HepG2 (cell line): Measurements from ENCODE around the gene GPR12. TPM values are rescaled to one million over a fixed set of nuclear protein-coding genes. Genes with fewer than 3 reads are reported as not detected.

Experiments
- ATAC-seq: fragments of 200-7000 bp; cut with Tn5 transposase; 3 replicates; pipeline ENCODE4 v1.9.1; 2020; ENCODE audit warnings: mild to moderate bottlenecking, moderate library complexity
- BruUV-seq: library from RNA; stranded (reverse); fragments of 400-500 nt; replicated peaks from 2 replicates; lab custom pipeline; 2021; lab: Mats Ljungman, UMichigan
- CTCF ChIA-PET: fragments of 300-600 bp; formaldehyde crosslinking; extraction: SDS; loops from one replicate; lab custom pipeline; 2021; ENCODE audit warnings: low total read pairs, inconsistent platforms, low intra/inter-chr PET ratio; lab: Yijun Ruan, JAX
- POLR2A ChIA-PET: fragments of 350-600 bp; sonication (Branson Sonifier 250); formaldehyde crosslinking; loops from one replicate; lab custom pipeline; 2020; ENCODE audit warnings: antibody characterized with exemption, inconsistent platforms; lab: Yijun Ruan, JAX
- DNase-seq: peaks from one replicate; pipeline ENCODE4 v3.0.0-alpha.2; 2015; ENCODE audit warnings: low spot score
- FAIRE-seq: peaks from 3 replicates; lab custom pipeline; 2011; peaks lifted over from hg19 to GRCh38; lab: Jason Lieb, UNC
- H2AFZ ChIP-seq: one replicate; pipeline ENCODE4 v1.6.1; 2011; ENCODE audit warnings: low read length, inconsistent platforms
- H3K27ac ChIP-seq: fragments of 300-600 bp; 3 replicates; pipeline ENCODE4 v1.8.0; 2011; ENCODE audit warnings: mixed run types, mild to moderate bottlenecking, mixed read lengths, low read length, inconsistent platforms; ENCODE audit not compliant: insufficient read depth; ENCODE audit errors: extremely low read length
- H3K27me3 ChIP-seq, 2 experiments: fragments of 200-600 bp in 1 of 2; 2 replicates in 1 of 2; 3 replicates in 1 of 2; pipeline versions ENCODE4 v1.6.0 to v1.8.0; 2011; ENCODE audit warnings: low read length in 2 of 2, mild to moderate bottlenecking in 2 of 2, moderate library complexity in 2 of 2, inconsistent platforms in 1 of 2; ENCODE audit not compliant: insufficient read depth in 2 of 2, control insufficient read depth in 1 of 2
- H3K36me3 ChIP-seq, 2 experiments: fragments of 200-600 bp in 1 of 2; replicated peaks in 1 of 2; 2 replicates in 1 of 2; 3 replicates in 1 of 2; pipeline versions ENCODE4 v1.5.1 to v1.8.0; 2011; ENCODE audit warnings: low read length in 2 of 2, inconsistent platforms in 1 of 2; ENCODE audit not compliant: insufficient read depth in 2 of 2, control insufficient read depth in 1 of 2
- H3K4me1 ChIP-seq: 2 replicates; pipeline ENCODE4 v1.5.1; 2012; ENCODE audit warnings: low read length, inconsistent platforms; ENCODE audit not compliant: insufficient read depth
- H3K4me2 ChIP-seq: 2 replicates; pipeline ENCODE4 v1.6.0; 2011; ENCODE audit warnings: low read depth, low read length, inconsistent platforms
- H3K4me3 ChIP-seq, 3 experiments: fragments of 200-600 bp in 1 of 3; sonication (generic), shearing (Covaris generic) in 1 of 3; replicated peaks in 1 of 3; 2 replicates each; pipeline ENCODE4 v1.5.1; 2011 to 2016; ENCODE audit warnings: low read length in 3 of 3, inconsistent platforms in 2 of 3, low read depth in 2 of 3, mild to moderate bottlenecking in 2 of 3, control low read depth in 1 of 3, mixed read lengths in 1 of 3; ENCODE audit not compliant: insufficient read depth in 1 of 3
- H3K79me2 ChIP-seq: one replicate; pipeline ENCODE4 v1.6.1; 2011; ENCODE audit warnings: low read length, inconsistent platforms; ENCODE audit not compliant: insufficient read depth
- H3K9ac ChIP-seq: 2 replicates; pipeline ENCODE4 v1.6.0; 2011; ENCODE audit warnings: mild to moderate bottlenecking, low read depth, low read length, inconsistent platforms; ENCODE audit not compliant: insufficient read depth
- H3K9me3 ChIP-seq: 2 replicates; pipeline ENCODE4 v1.5.1; 2012; ENCODE audit warnings: mild to moderate bottlenecking, low read length
- H4K20me1 ChIP-seq: 2 replicates; pipeline ENCODE4 v1.6.0; 2011; ENCODE audit warnings: inconsistent platforms, mild to moderate bottlenecking, low read length, moderate library complexity; ENCODE audit not compliant: insufficient read depth
- FOXA1 ChIP-seq, 2 experiments: fragments of 450-650 bp in 1 of 2; sonication (generic) in 1 of 2; formaldehyde crosslinking in 1 of 2; IDR thresholded peaks; 2 replicates each; pipeline versions ENCODE4 v1.4.0 to v1.6.1; 2016 to 2020; ENCODE audit warnings: missing genetic modification reagents in 1 of 2
- HOXA7 ChIP-seq: sonication (generic); formaldehyde crosslinking; IDR thresholded peaks from 2 replicates; pipeline ENCODE4 v1.8.1; 2022; ENCODE audit warnings: mild to moderate bottlenecking, missing genetic modification reagents, moderate library complexity
- ZFP36 ChIP-seq: fragments of 150-350 bp; IDR thresholded peaks from 2 replicates; pipeline ENCODE4 v1.6.1; 2018; ENCODE audit warnings: borderline replicate concordance, low read length, low read depth; ENCODE audit not compliant: partially characterized antibody
- WGBS: methylation state at CpG from one replicate; pipeline ENCODE4 v1.1.6; 2017; ENCODE audit warnings: low lambda C conversion rate; 5-methylcytosine and 5-hydroxymethylcytosine counted together
- in situ Hi-C: cut with HindIII; loops from 2 replicates; pipeline ENCODE4 v1.10.0; 2017; ENCODE audit warnings: low pct_unique_long_range_greater_than_20kb; ENCODE audit not compliant: extremely low pct_ligation_motif_present
- intact Hi-C: fragments of 100-400 bp; cut with micrococcal nuclease; formaldehyde crosslinking; loops from one replicate; pipeline ENCODE4 v1.10.0; 2022; ENCODE audit not compliant: unreplicated experiment
- polyA plus RNA-seq, 8 experiments: library from polyadenylated mRNA; depleted of rRNA in 3 of 8; stranded (reverse) in 7 of 8; unstranded in 1 of 8; fragments of >200 nt; fragmentation: Illumina TruSeq in 4 of 8; extraction: Trizol in 4 of 8; gene quantifications; 2 replicates each; pipeline versions ENCODE4 v1.2.1 to v1.2.3, GENCODE V29; 2011 to 2016; ENCODE audit warnings: low read depth in 4 of 8, missing spikeins in 1 of 8, mixed read lengths in 1 of 8; ENCODE audit not compliant: insufficient read depth in 1 of 8
- total RNA-seq, 5 experiments: library from RNA; depleted of rRNA; stranded (reverse); fragments of >200 nt; fragmentation: Illumina TruSeq; extraction: Trizol; gene quantifications; 2 replicates each; pipeline ENCODE4 v1.2.3, GENCODE V29; 2016; ENCODE audit warnings: low read depth in 1 of 5
- TF ChIP-seq, protein P1 (sequence below): sonication (generic); formaldehyde crosslinking; IDR thresholded peaks from 2 replicates; pipeline ENCODE4 v1.4.0; 2020; ENCODE audit warnings: missing genetic modification reagents, borderline replicate concordance

GPR12 gene
- total and polyA plus RNA-seq, 2 of the 13 experiments (the other 11 are each of a cell fraction or from before 2014, with no cell fraction given) = not detected

DNA sequence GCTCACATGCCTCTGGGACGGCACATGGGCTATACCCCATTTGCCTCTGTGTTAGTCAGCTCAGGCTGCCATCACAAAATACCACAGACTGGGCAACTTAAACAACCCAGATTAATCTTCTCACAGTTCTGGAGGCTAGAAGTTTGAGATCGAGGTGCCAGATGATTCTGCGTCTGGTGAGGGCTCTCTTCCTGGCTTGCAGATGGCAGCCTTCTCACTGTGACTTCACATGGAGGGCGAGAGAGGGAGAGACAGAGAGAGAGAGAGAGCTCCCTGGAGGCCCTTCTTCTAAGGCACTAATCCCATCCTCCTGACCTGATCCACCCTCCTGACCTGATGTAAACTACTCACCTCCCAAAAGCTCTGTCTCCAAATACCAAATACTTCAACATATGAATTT lies 55.0 kb downstream of the GPR12 start:
- FAIRE-seq (no peak), DNase-seq (no peak), ATAC-seq (no peak)
- 38% methylated on average over 4 of the region's 4 CpGs for WGBS
- H4K20me1 ChIP-seq = no peaks in the 10 kb centered on the region; the same call in 1 of the 2 replicates
- no peaks in the 10 kb centered on the region for H3K79me2 ChIP-seq
- intact Hi-C loops = no loop called here
- in situ Hi-C loops = loop anchor here (5.0 kb wide), 2 partner anchors 167 to 227 kb away; no protein-coding TSS in a partner anchor
- H3K36me3 ChIP-seq = no peaks in the 10 kb centered on the region
- no peaks in the 10 kb centered on the region for H3K4me1 ChIP-seq
- H3K4me3 ChIP-seq = no peak overlapping the region
- ChIA-PET POLR2A (no interaction called here), CTCF (no interaction called here)
- H3K27me3 ChIP-seq = peaks cover 0 to 7% of the 10 kb centered on the region in 2 experiments; a peak in 3 of 5 replicates
- no TSS peak for BruUV-seq
- no peak overlapping the region for H3K27ac ChIP-seq
- H2AFZ ChIP-seq = no peak overlapping the region
- H3K4me2 ChIP-seq = no peak overlapping the region
- TF ChIP-seq, protein P1, sequence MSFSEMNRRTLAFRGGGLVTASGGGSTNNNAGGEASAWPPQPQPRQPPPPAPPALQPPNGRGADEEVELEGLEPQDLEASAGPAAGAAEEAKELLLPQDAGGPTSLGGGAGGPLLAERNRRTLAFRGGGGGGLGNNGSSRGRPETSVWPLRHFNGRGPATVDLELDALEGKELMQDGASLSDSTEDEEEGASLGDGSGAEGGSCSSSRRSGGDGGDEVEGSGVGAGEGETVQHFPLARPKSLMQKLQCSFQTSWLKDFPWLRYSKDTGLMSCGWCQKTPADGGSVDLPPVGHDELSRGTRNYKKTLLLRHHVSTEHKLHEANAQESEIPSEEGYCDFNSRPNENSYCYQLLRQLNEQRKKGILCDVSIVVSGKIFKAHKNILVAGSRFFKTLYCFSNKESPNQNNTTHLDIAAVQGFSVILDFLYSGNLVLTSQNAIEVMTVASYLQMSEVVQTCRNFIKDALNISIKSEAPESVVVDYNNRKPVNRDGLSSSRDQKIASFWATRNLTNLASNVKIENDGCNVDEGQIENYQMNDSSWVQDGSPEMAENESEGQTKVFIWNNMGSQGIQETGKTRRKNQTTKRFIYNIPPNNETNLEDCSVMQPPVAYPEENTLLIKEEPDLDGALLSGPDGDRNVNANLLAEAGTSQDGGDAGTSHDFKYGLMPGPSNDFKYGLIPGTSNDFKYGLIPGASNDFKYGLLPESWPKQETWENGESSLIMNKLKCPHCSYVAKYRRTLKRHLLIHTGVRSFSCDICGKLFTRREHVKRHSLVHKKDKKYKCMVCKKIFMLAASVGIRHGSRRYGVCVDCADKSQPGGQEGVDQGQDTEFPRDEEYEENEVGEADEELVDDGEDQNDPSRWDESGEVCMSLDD (CRISPR knock-in tag) = no peak
- TF ChIP-seq HOXA7 (CRISPR knock-in tag) (no peak), FOXA1 (IDR thresholded peaks at IDR 0.05) (no peak), FOXA1 (CRISPR knock-in tag; IDR thresholded peaks at IDR 0.05) (no peak), ZFP36 (no peak)
- no peak overlapping the region for H3K9ac ChIP-seq
- no peaks in the 10 kb centered on the region for H3K9me3 ChIP-seq

Other genes with a start within 250 kb of the GPR12 start
- 10.4 and 13.3 TPM in 2 replicates for gene WASF3, start 203.1 kb downstream of the GPR12 start, total RNA-seq (2016; rRNA removed; fragmentation: Illumina TruSeq; extraction: Trizol)
- 12.1 and 17.2 TPM in 2 replicates for gene WASF3, start 203.1 kb downstream of the GPR12 start, polyA plus RNA-seq (2011; rRNA removed)